ENCODE measurements around the gene PRDX5.

PRDX5 gene

DNA sequence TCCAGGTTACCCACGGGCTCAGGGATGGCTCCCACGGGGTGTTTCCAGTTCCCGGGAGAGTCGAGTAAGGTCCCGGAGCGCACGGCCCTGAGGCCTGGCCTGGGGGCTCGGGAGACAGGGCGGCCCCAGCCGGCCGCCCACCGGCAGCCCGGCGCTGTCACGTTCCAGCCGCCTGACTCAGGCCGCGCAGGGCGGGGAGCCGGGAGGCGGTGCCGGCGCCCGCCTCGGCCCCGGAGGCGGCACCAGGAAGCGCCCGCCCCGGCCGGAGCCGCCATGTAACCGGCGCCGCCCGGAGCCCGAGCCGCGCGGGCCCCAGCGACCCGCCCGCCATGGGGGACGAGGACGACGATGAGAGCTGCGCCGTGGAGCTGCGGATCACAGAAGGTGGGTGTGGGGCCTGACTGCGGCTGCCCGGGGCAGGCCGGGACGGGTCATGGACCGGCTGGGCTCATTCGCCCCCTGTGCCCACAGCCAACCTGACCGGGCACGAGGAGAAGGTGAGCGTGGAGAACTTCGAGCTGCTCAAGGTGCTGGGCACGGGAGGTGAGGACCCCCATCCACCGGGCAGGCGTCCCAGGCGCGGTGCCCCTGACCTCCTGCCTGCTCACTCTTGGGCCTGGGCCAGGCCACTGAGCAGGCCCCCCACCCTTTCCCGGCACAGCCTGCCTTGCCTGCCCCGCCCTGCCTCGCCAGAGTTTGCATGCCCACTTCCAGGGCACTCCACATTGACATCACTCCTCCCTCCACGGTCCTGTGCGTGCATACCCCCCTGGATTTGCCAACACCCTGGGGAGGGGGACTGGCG lies 41.2 kb downstream of the PRDX5 start, which contains the start of gene RPS6KA4:
Gene RPS6KA4 (plus strand): TSS at position 256 of the 805 bp plus-strand sequence. CDS start 74 bp downstream, at position 330.
- Histone ChIP-seq H3K27me3 (ENCODE audit: insufficient read depth, poor library complexity, severe bottlenecking) (no peaks in the 10 kb centered on the region), H3K27ac (ENCODE audit: poor library complexity, severe bottlenecking) (peak within 1 kb of the TSS; percentile 97), H3K9me3 (ENCODE audit: severe bottlenecking) (no peaks in the 10 kb centered on the region), H3K36me3 (ENCODE audit: low read depth) (peaks cover 43% of the 10 kb centered on the region), H3K4me1 (ENCODE audit: insufficient read depth, poor library complexity, severe bottlenecking) (peaks cover 21% of the 10 kb centered on the region), H3K4me3 (ENCODE audit: severe bottlenecking) (peak within 1 kb of the TSS; percentile 70)
- TF ChIP-seq, protein P1, sequence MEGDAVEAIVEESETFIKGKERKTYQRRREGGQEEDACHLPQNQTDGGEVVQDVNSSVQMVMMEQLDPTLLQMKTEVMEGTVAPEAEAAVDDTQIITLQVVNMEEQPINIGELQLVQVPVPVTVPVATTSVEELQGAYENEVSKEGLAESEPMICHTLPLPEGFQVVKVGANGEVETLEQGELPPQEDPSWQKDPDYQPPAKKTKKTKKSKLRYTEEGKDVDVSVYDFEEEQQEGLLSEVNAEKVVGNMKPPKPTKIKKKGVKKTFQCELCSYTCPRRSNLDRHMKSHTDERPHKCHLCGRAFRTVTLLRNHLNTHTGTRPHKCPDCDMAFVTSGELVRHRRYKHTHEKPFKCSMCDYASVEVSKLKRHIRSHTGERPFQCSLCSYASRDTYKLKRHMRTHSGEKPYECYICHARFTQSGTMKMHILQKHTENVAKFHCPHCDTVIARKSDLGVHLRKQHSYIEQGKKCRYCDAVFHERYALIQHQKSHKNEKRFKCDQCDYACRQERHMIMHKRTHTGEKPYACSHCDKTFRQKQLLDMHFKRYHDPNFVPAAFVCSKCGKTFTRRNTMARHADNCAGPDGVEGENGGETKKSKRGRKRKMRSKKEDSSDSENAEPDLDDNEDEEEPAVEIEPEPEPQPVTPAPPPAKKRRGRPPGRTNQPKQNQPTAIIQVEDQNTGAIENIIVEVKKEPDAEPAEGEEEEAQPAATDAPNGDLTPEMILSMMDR (IDR thresholded peaks at IDR 0.05; ENCODE audit: poor library complexity, severe bottlenecking), result no peak
- DNase-seq (ENCODE audit: low spot score) (peak; percentile 69), ATAC-seq (ENCODE audit: low read depth) (peak; percentile 63)

DNA sequence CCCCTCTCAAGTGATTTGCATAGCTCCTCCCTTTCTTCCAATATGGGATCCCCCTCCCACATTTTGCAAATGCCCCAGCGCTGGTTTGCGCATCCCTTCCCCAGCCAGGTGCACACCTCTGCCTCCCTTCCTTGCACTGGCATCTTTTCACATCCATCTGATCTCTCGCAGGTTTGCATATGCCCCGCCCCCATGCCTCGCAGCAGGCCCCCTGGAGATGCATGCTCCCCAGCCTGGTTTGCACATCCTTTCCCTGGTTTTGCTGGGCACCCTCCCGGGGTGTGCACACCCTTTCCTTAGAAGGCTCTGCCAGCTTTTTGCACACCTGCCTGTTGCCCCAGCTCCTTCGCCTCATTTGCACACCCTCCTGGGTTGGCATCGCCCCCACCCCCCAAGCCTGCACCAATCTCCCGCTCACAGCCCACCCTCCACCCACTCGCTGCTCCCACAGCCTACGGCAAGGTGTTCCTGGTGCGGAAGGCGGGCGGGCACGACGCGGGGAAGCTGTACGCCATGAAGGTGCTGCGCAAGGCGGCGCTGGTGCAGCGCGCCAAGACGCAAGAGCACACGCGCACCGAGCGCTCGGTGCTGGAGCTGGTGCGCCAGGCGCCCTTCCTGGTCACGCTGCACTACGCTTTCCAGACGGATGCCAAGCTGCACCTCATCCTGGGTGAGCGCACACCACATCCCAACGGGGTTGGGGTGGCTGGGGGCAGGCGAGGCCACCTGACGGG lies 42.0 kb downstream of the PRDX5 start:
- TF ChIP-seq, protein P1 (IDR thresholded peaks at IDR 0.05; ENCODE audit: poor library complexity, severe bottlenecking), result no peak
- Histone ChIP-seq H3K36me3 (ENCODE audit: low read depth) (peaks cover 50% of the 10 kb centered on the region), H3K27ac (ENCODE audit: poor library complexity, severe bottlenecking) (peak overlapping the region; percentile 97), H3K9me3 (ENCODE audit: severe bottlenecking) (no peaks in the 10 kb centered on the region), H3K4me3 (ENCODE audit: severe bottlenecking) (peak overlapping the region; percentile 70), H3K4me1 (ENCODE audit: insufficient read depth, poor library complexity, severe bottlenecking) (peaks cover 21% of the 10 kb centered on the region), H3K27me3 (ENCODE audit: insufficient read depth, poor library complexity, severe bottlenecking) (no peaks in the 10 kb centered on the region)
- ATAC-seq (ENCODE audit: low read depth) (no peak), DNase-seq (ENCODE audit: low spot score) (no peak)

DNA sequence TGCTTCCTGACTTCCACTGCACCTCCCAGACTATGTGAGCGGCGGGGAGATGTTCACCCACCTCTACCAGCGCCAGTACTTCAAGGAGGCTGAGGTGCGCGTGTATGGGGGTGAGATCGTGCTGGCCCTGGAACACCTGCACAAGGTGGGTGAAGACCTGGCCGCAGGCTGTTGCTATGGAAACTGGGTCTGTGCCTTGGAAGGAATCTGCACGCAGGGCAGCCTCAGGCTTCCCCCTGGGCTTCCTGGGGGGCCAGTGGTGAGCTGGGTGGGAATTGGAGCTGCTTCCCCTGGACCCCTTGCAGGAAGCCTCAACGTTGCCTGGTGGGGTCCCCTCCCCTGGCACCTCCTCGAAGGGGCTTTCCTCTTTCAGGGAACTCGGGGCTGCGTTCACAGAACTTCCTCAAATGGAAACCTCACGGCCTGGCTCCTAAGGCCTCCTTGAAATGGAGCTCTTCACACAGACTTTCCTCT lies 42.6 kb downstream of the PRDX5 start:
- no peaks in the 10 kb centered on the region for H3K27me3 ChIP-seq (ENCODE audit: insufficient read depth, poor library complexity, severe bottlenecking)
- TF ChIP-seq, protein P1 (IDR thresholded peaks at IDR 0.05; ENCODE audit: poor library complexity, severe bottlenecking), result no peak
- no peak for ATAC-seq (ENCODE audit: low read depth)
- peaks cover 18% of the 10 kb centered on the region for H3K4me1 ChIP-seq (ENCODE audit: insufficient read depth, poor library complexity, severe bottlenecking)
- DNase-seq (ENCODE audit: low spot score), result no peak
- peaks cover 56% of the 10 kb centered on the region for H3K36me3 ChIP-seq (ENCODE audit: low read depth)
- no peak overlapping the region for H3K4me3 ChIP-seq (ENCODE audit: severe bottlenecking)
- H3K27ac ChIP-seq (ENCODE audit: poor library complexity, severe bottlenecking), result peak overlapping the region; percentile 97
- H3K9me3 ChIP-seq (ENCODE audit: severe bottlenecking), result no peaks in the 10 kb centered on the region

DNA sequence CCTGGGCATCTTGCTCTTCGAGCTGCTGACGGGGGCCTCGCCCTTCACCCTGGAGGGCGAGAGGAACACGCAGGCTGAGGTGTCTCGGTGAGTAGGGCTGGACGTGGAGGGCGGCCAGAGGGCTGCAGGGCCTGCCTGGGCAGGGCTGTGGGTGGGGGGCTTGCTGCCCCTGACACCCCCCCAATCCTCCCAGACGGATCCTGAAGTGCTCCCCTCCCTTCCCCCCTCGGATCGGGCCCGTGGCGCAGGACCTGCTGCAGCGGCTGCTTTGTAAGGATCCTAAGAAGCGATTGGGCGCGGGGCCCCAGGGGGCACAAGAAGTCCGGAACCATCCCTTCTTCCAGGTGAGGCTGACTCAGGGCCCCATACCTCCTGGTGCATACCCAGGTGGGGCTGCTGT lies 43.7 kb downstream of the PRDX5 start:
- H3K27me3 ChIP-seq (ENCODE audit: insufficient read depth, poor library complexity, severe bottlenecking), result no peaks in the 10 kb centered on the region
- H3K4me1 ChIP-seq (ENCODE audit: insufficient read depth, poor library complexity, severe bottlenecking), result peaks cover 16% of the 10 kb centered on the region

More for the DNA sequence above, 43.7 kb downstream of the PRDX5 start:
- Histone ChIP-seq H3K27ac (ENCODE audit: poor library complexity, severe bottlenecking) (no peak overlapping the region), H3K9me3 (ENCODE audit: severe bottlenecking) (no peaks in the 10 kb centered on the region), H3K4me3 (ENCODE audit: severe bottlenecking) (no peak overlapping the region), H3K36me3 (ENCODE audit: low read depth) (peaks cover 68% of the 10 kb centered on the region)
- no peak for DNase-seq (ENCODE audit: low spot score)
- TF ChIP-seq, protein P1 (IDR thresholded peaks at IDR 0.05; ENCODE audit: poor library complexity, severe bottlenecking), result no peak
- no peak for ATAC-seq (ENCODE audit: low read depth)

Measured in RWPE2 (cell line).